Esophagus mucosa (tissue), 1 donor: ENCODE results near the gene PDX1. TPM values are rescaled to one million over a fixed set of nuclear protein-coding genes. Genes with fewer than 3 reads are reported as not detected.

Source experiments
- ATAC-seq: fragments of 200-7000 bp; cut with Tn5 transposase; one replicate; pipeline ENCODE4 v1.9.1; 2020
- total RNA-seq: library from RNA; stranded (reverse); gene quantifications from one replicate; pipeline ENCODE4 v1.2.4, GENCODE V29; 2023
- donor health status: DM: yes; HTN: yes; CAD: no.

The PDX1 gene
- total RNA-seq, 1 donor from 2014 or later: not detected

DNA sequence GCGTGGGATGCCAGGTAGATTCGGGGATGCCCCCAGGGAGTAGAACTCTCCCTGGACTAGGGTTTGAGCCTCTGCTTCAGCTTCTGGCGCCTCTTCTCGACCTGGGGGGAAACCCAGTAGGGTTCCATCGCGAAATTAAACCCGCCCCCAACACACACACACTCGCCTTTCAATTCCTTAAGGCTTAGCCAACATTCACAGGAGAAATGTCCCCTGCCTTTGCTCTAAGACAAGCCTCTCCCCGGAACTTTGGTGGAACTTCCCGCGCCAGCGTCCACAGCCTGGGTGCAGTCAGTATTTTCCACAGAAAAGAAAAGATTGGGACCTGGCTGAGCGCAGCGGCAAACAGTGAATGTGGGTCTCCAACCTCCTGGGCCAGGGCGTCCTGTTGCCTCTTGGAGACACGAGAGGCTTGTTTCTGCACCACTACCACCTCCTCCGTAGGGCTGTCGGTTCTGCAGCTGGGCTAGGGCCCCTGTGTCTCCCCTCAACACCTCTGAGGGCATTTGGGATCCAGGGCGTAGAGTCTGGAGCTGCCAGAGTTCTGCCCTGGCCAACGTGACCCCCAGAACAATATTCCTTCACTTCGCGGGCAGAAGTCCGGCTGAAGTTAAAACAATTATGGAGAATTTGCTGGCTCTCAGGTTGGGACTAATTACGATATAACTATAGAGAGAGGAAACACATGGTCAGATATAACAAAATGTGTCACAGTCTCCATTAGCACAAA lies 3.2 kb downstream of the PDX1 start:
- ATAC-seq: no peak

DNA sequence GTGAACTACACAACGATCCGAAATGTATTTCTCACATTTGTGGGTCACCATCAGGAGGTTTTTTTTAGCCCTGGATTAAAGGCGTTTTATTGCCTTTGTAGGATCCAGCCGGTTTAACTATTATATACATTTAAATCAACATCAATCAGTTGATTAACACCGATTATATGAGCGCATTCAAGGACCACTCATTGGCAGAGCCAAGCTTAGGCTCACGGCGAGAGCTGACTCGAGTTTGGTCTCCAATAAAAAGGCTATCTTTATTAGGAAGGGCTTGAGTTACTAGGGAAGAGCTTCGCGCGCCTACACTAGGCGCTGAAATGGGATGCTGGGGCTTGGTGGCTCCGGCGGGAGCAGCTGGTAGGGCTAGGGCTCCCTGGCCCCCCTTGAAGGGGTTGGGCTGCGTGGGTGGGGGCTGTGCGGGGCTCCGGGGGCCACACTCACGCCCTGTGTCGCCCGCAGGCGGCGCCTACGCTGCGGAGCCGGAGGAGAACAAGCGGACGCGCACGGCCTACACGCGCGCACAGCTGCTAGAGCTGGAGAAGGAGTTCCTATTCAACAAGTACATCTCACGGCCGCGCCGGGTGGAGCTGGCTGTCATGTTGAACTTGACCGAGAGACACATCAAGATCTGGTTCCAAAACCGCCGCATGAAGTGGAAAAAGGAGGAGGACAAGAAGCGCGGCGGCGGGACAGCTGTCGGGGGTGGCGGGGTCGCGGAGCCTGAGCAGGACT lies 4.2 kb downstream of the PDX1 start:
- no peak for ATAC-seq

DNA sequence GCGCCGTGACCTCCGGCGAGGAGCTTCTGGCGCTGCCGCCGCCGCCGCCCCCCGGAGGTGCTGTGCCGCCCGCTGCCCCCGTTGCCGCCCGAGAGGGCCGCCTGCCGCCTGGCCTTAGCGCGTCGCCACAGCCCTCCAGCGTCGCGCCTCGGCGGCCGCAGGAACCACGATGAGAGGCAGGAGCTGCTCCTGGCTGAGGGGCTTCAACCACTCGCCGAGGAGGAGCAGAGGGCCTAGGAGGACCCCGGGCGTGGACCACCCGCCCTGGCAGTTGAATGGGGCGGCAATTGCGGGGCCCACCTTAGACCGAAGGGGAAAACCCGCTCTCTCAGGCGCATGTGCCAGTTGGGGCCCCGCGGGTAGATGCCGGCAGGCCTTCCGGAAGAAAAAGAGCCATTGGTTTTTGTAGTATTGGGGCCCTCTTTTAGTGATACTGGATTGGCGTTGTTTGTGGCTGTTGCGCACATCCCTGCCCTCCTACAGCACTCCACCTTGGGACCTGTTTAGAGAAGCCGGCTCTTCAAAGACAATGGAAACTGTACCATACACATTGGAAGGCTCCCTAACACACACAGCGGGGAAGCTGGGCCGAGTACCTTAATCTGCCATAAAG lies 4.8 kb downstream of the PDX1 start:
- ATAC-seq: no peak

DNA sequence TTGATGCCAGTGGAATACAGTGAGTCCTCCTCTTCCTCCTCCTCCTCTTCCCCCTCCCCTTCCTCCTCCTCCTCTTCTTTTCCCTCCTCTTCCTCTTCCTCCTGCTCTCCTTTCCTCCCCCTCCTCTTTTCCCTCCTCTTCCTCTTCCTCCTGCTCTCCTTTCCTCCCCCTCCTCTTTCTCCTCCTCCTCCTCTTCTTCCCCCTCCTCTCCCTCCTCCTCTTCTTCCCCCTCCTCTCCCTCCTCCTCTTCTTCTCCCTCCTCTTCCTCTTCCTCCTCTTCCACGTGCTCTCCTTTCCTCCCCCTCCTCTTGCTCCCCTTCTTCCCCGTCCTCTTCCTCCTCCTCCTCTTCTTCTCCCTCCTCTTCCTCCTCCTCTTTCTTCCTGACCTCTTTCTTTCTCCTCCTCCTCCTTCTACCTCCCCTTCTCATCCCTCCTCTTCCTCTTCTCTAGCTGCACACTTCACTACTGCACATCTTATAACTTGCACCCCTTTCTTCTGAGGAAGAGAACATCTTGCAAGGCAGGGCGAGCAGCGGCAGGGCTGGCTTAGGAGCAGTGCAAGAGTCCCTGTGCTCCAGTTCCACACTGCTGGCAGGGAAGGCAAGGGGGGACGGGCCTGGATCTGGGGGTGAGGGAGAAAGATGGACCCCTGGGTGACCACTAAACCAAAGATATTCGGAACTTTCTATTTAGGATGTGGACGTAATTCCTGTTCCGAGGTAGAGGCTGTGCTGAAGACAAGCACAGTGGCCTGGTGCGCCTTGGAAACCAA lies 5.6 kb downstream of the PDX1 start:
- no peak for ATAC-seq

DNA sequence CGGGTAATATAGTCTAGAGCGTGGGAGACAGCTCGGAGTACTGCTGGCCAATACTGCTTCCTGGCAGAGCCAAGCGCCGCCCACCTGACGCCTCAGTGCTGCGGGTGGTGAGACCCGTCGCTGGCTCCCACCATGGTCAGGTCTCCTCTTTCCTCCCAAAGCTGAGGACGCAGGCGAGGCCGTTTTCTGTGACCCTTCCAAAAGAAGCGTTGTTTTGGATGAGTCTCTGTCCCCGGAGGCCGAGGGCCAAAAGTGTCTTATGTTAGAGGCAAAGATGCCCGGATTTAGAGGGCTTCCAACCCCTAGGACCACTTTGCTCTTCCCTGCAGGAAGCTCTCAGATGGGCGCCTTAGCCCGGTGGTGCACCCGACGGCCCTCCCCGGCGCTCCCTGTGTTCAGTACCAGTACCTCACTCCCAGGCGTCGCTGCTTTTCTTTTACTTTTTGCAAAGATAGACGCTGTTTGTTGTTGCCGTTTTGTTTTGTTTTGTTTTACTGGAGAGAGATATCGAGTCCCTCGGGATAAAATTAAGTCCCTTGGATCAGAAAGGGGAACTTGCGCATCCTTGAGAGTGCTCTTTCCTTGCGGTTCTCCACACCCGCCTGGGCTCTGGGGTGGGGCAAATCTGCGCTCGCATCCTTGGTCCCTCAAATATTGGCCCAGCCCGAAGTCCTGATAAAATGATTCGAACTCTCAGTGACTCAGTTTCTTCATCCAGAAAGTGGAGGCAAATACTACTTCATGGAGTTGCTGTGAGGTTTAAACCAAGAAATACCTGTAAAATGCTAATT lies 7.0 kb downstream of the PDX1 start:
- ATAC-seq: no peak

DNA sequence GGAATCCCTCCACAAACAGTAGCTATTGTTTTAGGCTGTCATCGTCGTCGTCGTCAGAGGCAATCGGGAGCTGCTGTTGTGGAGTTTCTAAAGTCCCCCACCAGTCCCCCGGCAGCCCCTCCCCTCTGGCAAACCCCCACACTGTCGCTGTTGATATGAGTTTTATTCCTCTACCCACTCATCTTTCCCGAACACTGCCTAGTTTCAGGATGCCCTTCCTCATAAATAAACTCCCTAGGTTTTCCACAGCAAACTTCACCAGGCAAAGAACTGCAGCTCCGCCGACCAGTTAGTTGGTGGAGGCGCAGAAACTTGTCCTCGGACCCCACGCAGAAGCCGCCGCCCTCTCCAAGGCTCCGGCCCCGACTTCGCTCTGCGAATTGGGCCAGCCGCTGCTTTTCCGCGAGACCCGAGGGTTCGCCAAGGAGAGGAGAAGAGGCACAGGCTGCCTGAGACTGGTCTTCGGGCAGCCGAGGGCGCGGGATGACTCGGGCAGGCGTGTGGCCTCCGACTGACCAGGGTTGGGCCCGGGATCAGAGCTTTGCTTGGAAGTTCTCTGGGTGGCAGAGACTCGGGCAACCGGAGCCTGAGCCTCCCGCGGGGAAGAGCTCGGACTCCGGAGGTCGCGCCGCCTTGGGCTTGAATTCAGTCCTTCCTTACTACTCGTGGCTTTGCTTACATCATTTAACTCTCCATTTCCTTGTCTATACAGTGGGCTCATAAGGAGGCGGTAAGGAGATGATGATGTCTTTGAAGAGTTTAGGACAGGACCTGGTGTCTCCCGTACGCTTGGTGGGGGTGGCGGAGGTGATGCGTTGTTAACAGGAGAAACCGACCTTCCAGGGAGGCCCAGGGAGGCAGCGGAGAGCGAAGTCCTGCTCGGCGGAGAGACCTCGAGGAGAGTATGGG lies 7.9 kb downstream of the PDX1 start:
- no peak for ATAC-seq

DNA sequence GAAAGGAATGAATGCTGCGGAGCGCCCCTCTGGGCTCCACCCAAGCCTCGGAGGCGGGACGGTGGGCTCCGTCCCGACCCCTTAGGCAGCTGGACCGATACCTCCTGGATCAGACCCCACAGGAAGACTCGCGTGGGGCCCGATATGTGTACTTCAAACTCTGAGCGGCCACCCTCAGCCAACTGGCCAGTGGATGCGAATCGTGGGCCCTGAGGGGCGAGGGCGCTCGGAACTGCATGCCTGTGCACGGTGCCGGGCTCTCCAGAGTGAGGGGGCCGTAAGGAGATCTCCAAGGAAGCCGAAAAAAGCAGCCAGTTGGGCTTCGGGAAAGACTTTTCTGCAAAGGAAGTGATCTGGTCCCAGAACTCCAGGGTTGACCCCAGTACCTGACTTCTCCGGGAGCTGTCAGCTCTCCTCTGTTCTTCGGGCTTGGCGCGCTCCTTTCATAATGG lies 8.6 kb downstream of the PDX1 start:
- ATAC-seq: no peak

DNA sequence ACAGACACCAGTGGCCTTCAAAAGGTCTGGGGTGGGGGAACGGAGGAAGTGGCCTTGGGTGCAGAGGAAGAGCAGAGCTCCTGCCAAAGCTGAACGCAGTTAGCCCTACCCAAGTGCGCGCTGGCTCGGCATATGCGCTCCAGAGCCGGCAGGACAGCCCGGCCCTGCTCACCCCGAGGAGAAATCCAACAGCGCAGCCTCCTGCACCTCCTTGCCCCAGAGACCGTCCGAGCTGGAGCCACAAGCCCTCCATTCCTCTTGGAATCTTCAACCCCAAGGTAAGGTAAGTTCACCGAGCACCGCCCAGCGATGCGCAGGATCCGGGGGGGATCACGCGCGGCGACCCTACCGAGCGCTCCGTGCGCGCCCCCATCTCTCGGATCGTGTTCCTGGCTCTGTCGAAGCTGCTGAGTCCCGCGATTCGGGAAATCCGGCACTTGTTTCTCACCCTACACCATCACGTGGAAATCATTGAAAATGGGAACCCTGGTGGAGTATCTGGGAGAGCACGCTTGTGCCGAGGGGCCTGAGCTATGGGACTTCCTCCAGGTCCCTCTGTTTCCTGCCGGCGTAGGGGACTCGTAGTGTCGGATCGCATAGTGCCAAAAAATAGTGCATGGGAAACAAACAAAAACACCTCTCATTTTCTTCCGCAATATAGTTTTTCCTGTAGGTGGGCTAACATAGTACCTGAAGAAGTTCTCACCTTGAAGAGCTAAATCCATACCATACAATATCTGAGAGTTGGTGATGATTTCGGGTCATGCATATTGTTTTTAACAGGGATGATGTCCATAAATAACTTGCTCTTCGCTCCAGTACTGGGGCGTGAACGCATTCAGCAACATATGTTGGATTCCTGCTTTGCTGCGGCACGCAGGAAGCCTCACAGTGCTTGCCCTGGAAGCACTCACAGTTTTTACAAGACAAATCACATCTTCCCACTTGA lies 9.3 kb downstream of the PDX1 start:
- no peak for ATAC-seq

DNA sequence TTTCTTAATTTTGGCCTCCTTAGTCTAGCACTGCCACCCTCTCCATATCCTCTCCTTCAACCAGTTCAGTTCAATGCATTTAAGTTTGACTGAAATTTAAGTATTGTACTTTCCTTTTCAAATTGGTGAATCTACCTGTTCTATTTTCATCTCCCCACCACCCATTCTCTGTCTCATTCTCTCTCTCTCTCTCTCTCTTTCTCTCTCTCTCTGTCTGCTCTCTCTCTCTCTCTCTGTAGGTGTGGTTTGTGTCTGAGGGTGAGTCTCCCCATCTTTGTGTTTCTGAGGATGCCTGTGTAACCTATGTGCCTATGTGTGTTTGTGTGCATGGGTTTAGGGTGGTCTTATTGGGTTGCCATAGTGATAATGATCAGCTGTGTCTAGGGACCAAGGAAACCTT lies 10.1 kb downstream of the PDX1 start:
- no peak for ATAC-seq

DNA sequence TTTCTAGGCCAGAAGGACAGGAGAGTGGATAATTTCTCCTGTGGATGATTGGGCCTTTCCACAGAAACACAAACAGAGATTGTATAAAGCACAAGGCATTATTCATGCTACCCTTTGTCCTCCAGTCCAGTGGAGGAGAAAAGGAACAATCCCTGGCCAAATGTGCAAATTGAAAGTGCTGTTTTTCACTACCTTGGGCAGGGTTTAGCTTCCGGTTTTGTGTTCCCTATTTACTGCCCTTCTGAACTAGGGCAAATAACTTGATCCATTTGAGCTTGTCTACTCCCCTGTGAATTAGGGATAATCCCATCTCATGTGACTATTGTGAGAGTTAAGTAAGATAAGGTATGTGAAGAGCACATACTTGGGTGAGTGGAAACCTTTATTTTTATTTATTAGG lies 13.3 kb downstream of the PDX1 start:
- no peak for ATAC-seq

DNA sequence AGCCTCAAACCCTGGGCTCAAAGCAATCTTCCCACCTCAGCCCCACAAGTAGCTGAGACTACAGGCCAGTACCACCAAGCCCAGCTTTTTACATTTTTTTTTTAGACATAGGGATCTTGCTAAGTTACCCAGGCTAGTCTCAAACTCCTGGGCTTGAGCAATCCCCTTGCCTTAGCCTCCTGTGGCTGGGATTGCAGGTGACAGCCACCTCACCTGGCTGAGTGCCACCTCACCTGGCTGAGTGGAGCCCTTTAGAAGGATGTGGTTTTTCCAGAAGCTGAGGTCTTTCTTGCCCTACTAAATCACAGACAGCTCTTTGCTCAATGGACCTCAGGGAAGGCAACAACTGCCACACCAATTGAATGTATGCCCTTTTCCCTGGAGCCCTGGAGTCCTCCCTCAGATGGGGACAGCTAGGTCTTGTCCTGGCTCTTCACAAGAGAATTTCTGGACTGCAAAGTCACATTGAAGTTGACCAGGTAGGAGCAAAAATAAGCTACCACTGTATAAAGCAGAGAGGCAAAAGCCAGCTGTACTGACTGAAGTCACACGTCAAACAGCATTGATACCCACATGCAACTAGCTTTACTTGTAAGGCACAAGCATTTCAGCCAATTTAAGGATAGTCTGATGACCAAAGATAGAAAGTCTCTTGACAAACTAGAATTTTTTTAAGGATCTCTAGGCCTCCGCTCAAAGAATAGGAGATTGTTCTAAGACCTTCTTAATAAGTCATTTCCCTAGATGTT lies 14.0 kb downstream of the PDX1 start:
- no peak for ATAC-seq

DNA sequence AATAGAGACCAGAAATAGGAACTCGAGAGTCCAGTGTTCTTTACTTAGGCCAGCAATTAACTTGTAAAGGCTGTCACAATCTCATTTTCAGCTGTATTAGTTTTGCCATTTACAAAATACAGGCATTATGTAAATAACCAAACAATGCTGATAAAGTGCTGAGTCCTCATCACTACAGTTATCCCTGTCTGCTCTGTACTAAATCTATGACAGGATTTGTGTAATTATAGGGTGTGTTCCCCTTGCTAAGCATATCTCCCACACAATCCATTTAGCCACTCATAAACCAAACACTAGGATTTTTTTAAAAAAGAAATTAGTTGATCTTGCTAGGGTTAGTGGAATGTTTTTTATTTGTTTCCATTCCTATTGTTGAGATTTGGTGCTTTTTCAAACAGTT lies 23.2 kb downstream of the PDX1 start:
- ATAC-seq: no peak

DNA sequence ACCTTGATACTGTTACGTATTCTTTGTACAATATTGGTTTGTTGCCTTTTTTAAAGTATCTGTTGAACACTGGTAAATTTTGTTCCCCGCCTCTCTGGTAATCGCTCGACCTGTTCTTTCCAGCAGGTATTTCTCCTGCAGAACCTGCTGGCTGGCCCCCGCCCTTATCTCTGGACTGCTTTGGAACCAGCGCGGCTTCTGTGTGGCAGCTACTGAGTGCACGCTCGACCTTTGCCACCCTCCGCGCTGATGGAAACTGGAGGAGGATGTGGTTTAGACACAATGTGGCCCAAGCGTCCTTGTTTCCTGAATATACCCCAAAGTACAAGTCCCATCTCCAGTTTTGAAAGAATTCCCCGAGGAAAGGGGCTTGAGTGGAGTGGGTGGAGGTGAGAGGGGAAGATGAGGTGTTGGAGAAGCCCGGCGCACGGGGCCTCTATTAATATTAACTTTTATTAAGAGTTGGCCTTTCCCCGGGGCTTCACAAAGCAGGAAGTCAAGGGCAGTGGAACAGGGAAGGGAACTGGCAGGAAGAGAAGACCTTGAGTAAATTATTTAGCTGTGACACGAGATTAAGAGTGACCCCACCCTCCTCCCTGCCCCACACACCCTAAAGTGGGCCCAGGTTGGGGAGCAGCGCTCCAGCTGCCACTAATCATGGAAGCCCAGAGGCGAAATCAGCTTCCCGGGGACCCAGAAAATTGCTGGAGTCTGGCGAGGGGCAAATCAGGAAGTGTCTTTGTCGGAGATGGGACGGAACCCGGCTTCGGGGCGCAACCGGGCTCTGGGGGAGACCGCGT lies 33.3 kb downstream of the PDX1 start:
- ATAC-seq: peak; percentile 13

DNA sequence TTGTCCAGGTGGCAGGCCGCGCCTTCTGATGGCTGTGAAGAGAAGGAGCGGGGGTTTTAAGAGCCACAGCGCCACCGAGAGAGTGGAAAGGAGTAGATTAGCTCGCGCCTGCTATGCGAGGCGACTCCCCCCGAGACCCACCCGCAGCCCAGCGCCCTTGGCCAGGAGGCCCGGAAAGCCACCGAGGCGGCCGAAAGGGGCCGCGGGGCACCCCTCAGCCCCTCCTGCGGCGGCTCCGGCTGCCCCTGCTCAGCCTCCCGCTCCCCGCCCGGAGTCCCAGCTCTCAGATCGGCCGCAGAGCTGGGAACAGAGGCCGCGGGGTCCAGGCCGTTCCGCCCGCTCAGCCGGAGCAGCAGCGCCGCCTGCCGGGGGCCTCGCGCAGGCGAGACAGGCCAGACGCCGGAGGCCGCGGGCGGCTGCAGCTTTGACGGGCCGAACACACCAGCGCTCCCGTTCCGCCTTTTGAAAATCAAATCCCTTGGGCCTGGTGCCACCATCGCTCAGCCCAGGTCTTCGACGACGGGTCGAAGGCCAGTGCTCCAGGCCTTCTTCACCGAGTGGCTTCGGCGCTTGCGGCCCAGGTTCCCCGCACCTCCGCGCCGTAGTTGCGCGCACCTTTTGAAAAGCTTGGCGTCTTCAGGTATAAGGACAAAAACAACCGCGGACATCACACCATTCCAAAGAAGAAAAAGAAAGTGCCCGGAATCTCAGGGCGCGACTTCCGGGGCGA lies 34.0 kb downstream of the PDX1 start:
- peak; percentile 87 for ATAC-seq

DNA sequence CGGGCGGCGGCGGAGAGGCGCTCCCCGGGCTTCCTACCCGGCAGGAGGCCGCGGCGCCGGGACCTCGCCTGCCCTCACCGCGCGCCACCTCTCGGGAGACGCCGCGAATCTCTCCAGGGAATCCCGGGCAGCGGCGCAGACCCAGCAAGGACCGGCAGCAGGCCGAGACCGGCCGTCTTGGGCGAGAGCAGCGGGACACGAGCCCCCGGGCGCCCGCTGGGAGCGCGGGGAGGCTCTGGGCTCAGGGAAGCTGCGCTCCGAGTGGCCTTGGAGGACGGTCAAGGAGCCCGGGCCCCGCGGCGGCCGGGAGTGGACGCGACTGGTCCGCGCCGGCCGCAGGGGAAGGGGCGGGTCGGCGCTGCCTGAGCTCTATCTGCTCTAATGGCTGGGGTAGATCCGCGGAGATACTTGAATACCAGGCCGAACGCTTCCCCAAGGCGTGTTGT lies 34.6 kb downstream of the PDX1 start:
- peak; percentile 15 for ATAC-seq

DNA sequence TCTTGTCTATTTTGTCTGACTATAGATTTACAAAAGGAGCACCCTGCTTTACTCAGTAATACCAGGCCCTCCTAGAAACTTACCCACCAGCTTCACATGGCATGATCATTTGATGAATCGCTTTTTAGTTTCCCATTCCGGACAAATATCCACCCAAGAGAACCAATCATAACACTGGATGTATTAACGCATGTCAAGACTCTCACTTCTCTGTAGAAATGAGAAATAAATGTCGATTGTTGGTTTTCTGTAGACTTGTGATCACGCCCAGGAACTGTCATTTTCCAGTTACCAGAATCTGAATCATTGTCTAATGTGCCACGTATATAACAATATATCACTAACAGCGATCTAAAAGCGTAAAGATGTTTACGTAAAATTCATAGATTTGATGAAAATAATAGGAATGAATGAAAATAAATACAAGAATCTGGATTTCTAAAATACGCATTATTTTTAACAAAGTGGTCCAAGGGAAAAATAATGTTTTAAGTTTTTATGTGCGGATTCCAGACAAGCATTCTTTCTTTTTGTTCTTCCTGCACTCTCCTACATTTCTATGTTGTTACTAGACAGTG lies 35.3 kb downstream of the PDX1 start:
- no peak for ATAC-seq
